Globus pallidus (tissue), 1 donor: ENCODE results near the gene GRK2.

ENCODE experiments used
- DNase-seq: peaks from one replicate; pipeline ENCODE4 v3.0.0-alpha.2; 2015; ENCODE audit warnings: low spot score

GRK2 gene

GRCh38 chr11:67282155-67282875, 16.0 kb downstream of the GRK2 start:
- DNase-seq, result no peak

GRCh38 chr11:67282876-67283371, 16.7 kb downstream of the GRK2 start:
- DNase-seq, result no peak

GRCh38 chr11:67283481-67283963, 17.2 kb downstream of the GRK2 start:
- DNase-seq, result no peak

GRCh38 chr11:67284811-67285540, 18.7 kb downstream of the GRK2 start:
- DNase-seq, result no peak

- no peak for DNase-seq
These were observed 19.5 kb downstream of the GRK2 start for GRCh38 chr11:67285541-67286498.

GRCh38 chr11:67286621-67287333, 20.5 kb downstream of the GRK2 start:
- peak; percentile 48 for DNase-seq

- DNase-seq, result no peak
These were observed 21.3 kb downstream of the GRK2 start for GRCh38 chr11:67287355-67288197.

- DNase-seq, result no peak
These were observed 21.9 kb downstream of the GRK2 start for GRCh38 chr11:67288198-67288451.

- DNase-seq, result peak; percentile 78
These were observed 22.4 kb downstream of the GRK2 start for GRCh38 chr11:67288452-67289225.

GRCh38 chr11:67289226-67289650, 23.0 kb downstream of the GRK2 start, which contains the start of gene ANKRD13D:
ANKRD13D (plus strand) TSS chr11:67289303; CDS start chr11:67289461, 158 bp downstream.
- DNase-seq, result no peak

- DNase-seq, result no peak
These were observed 23.6 kb downstream of the GRK2 start for GRCh38 chr11:67289651-67290479.

- no peak for DNase-seq
These were observed 24.5 kb downstream of the GRK2 start for GRCh38 chr11:67290801-67291200.

GRCh38 chr11:67291481-67292381, 25.5 kb downstream of the GRK2 start:
- DNase-seq, result no peak

GRCh38 chr11:67292671-67293070, 26.4 kb downstream of the GRK2 start:
- DNase-seq, result no peak

GRCh38 chr11:67293090-67293489, 26.8 kb downstream of the GRK2 start:
- DNase-seq, result no peak

GRCh38 chr11:67295846-67296245, 29.6 kb downstream of the GRK2 start:
- DNase-seq, result no peak

GRCh38 chr11:67298786-67299185, 32.5 kb downstream of the GRK2 start:
- DNase-seq, result no peak
